HG03025 (cell line): Measurements from ENCODE around the gene LMO1.

ENCODE experiments used
- ATAC-seq: cut with Tn5 transposase; IDR thresholded peaks from one replicate; pipeline ENCODE4 v1.9.1; 2021; ENCODE audit warnings: mild to moderate bottlenecking, moderate library complexity; ENCODE audit not compliant: unreplicated experiment, low FRiP score

The LMO1 gene

DNA sequence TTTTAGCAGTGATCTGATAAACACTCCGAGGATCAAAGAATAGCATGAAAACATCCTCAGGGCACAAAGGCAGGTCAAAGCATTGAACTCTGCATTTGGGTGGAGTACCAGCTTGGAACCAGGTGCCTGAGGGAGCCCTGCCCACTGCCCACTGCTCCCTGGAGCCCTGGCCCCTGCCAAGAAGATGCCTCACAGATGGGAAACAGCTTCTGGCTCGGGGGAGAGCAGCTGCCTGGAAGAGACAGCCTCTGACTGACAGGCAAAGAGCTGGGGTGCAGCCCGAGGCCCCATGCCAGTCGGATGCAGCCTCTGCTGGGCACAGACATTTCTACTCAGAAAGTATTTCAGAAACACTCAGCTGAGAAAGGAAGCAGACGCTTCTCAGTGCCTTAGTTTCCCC is 13.2 kb downstream of the LMO1 start:
- ATAC-seq: no peak

DNA sequence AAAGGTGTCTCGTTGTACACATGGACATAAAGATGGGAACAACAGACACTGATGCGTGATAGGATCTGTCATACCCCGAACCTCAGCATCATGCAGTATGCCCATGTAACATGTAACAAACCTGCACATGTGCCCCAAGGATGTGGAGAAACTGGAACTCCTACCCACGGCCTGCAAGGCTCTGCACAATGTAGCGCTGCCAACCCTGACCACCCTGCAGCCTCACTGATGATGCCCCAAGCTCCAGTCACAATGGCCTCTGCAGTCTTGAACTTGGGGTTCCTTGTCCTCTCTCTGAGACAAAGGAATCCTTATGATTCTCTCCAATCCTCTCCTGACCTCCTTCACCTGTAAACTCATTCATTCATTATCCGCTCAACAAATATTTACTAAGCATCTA is 14.2 kb downstream of the LMO1 start:
- no peak for ATAC-seq

DNA sequence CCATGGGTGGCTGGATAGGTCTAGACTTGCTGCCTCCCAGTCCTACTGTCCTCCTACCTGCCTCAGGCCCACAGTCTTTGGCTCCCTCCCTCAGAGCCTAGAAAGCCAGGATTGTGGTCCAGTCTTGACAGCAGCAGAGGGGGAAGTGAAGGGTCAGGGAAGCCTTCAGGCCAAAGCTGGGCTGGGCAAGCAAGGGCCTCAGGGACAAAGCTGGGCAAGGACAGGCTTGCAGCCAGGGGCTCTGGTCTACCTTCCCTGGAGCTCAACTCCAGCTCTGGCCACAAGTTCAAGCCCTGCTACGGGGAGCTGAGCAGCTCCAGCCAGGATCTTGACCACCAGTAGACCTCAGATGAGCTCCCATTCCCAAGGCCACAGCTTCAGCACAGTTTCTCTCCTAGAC is 14.9 kb downstream of the LMO1 start:
- no peak for ATAC-seq

DNA sequence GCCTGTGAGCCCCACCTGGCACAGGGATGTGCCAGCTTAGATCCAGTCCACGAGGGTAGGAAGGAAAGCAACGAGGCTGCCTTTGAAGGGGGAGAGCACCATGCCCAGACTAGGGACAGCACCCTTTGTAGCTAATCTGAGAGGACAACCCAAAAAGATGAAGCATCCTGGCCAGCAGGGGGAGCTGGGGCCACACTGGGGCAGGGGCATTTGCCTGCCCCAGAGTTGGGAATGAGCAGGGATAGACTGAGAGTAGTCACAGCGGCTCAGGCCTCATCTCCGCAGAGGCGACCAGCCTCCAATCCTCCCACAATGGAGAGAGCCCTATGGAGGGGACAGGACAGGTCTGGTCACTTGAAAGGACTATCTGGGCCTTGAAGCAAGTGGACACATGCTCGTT is 16.4 kb downstream of the LMO1 start:
- no peak for ATAC-seq

DNA sequence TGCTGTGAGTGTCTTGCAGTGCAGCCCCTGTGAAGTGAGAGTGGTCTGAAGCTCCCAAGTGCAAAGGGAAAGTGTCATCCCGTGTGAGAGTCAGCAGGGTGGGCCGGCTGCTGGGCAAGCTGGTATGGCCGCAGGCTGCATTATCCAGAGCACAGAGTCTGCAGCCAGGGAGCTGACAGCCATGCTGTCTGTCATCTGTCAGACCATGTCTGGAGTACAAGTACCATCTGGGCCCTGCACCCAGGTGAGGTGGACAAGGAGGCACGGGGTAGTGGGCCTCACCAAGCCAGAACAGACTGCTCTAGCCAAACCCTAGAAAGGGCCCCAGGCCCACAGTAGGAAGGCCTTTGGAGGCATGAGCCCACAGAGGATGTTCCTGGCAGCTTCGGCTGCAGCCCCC is 20.2 kb downstream of the LMO1 start:
- no peak for ATAC-seq

DNA sequence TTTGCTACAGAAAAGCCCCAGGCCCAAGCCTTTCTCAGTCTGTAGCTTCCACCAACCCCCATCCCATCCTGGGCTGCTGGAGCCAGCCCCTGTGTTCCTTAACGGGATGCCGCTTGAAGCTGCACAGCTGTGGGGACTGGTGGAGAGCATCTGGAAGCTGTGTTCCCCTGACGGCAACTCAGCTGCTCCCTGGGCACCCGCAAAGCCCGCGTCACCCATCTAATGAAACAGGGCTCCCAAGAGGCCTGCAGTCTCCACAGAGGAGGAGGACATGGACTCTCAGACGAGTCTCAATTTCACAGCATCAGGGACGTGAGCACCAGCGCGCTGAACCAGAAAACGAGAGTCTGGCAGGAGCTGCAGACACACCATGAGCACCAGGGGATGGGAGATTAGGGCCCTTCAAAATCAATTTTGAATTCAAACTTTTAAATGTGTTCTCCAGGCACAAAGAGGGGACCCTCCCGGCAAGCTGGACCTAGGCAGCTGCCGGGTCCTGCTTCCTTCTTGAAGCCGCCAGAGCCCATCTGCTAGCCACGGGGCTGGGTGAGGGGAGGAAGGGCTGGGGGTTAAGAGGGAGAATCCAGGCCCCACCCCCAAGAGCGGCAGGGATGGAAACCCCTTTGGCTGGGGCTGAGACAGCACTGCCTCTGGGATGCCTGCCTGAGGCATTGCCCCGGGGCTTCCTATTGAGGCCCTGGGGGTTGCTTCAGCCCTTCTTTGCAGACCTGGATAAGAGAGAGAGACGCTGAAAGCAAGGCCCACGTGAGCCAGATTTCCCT is 21.0 kb downstream of the LMO1 start:
- ATAC-seq: no peak

DNA sequence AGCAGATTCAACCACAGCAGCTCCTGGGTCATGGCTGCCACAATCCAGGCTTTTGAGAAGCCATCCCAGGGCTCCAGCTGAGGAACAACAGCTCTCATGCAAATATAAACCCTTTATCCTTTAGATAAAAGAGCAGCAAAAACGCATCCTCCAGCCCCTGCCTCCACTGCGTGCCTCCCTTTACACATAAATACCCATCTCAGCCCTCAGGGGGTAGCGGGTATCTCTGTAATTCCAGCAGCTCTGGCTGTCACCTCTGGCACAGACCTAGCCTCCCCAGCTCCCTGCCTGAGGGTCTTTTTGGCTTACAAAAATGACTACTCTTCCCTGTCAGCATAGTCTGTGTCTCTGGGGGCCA is 21.6 kb downstream of the LMO1 start:
- ATAC-seq: no peak

DNA sequence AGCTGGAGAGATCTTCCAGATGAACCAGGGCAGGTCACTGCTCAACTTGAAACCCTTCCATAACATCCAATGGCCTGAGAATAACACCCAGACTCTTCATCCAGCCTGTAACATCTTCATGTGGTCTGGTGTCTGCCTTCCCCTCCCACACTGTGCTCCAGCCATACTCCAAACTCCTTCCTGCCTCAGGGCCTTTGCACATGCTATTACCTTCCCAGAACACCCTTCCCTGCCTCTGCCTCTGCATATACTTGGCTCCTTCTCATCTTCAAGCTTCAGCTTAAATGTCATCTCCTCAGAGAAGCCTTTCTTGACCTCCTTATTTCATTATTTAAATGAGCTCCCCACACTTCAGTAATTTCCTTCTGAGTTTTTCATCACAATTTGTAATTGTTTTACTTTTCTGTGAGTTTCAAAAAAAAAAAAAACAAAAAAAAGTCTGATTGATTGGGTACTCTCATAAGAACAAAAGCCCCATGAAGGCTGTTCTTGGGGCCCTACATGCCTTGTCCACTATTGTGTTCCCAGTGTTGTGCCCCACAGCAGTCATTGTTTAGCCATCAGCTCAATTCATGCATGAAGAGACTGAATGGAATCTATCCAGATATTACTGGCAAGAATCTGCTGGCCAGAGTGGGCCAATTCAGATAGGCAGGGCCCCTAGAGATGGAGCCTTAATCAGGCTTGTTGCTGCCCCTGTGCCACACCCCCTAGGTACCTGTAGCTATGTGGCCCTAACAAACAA is 22.1 kb downstream of the LMO1 start:
- ATAC-seq: no peak

DNA sequence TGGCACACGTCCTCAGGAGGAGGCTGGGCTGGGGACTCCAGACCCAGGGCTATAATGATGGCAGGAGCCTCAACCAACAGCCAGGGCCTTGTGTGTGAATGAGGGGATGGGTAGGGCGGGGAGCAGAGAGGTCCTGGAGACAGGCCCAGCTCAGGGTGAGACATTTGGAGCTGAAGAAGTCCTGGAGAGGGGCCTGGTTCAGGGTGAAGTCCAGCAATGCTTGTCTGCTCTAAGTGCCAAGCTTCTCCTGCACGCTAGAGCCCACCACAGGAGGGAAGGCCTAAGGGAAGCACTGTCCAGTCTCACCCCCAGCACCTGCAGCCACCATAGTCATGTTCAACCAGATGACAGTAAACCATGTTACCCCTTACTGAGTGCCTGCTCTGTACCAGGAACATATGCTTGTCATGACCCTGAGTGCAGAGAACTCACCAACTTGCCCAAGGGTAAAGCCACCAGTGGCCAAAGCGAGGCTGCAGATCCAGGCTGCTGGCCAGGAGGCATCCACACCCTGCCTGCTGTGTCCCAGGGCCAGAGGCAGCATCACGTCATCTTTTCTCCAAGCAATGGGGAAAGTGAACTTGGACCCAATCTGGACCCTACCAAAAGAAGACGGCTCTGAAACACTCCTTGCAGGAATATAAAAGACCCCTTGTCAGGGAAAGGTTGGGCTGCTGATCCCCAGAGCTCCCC is 24.0 kb downstream of the LMO1 start:
- no peak for ATAC-seq

DNA sequence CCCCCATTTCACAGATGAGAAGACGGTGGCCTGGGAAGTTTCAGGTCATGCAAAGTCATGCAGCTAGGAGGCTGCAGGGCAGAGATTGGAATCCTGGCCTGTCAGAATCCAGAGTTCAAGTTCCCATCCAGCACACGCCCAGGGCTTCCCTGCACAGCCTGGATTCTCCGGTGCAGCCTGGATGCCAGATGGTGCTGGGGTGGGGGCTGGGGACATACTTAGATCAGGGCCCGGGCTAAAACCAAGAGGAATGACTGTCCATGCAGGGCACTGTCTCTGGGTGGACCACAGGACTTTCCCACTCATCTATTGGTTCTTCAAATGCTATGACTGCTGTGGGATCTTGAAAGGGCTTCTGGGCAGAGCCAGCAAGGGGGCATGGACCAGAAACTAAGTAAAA is 24.6 kb downstream of the LMO1 start:
- no peak for ATAC-seq

DNA sequence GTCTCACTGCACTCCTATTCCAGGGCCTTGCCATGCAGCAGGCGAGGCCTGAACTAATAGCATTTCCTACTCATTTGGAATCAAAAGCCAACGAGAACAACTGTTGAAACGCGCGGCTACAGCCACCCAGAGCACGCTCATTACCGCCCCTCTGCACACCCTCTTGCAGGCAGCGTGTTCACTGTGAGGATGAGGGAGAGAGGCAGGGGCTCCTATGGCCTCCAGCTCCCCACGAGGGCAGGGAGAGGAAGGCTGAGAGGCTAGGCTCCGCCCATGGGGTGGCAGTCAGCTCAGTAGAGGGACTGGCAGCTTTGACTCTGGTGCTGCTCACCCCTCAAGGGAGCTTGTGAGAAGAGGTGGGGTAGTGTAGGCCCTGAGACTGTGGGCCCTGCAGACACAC is 26.2 kb downstream of the LMO1 start:
- no peak for ATAC-seq

DNA sequence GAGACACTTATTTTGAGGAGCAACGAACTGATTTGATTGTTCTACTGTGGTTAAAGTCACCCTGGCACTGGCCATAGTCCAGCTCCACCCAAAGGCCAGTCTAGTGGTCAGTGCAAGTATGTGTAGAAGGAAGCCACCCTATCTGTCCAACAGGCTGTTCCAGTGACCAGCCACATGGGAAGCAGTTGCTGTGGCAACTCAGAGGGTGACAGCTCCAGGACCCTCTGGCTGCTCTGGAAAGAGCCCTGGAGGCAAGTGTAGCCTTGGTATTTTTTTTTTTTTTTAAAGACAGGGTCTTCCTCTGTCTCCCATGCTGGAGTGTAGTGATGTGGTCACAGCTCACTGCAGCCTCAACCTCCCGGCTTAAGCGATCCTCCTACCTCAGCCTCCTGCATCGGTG is 27.8 kb downstream of the LMO1 start:
- ATAC-seq: no peak

DNA sequence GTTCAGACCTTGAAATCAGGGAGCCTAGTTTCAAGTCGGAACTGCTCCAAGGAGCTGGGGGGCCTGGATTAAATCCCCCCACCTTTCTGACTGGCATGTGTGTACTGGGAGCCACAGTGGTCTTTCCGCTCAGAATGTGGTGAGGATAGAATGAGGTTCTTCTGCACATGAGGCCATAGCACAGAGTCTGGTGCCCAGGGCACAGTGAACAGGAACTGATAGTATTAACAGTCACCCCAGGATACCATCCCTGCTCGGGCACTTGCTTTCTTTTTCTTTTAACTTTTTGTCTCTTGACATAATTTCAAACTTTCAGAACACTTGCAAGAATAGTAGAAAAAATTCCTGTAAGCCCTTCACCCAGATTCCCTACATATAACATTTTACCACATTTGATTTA is 28.8 kb downstream of the LMO1 start:
- no peak for ATAC-seq

DNA sequence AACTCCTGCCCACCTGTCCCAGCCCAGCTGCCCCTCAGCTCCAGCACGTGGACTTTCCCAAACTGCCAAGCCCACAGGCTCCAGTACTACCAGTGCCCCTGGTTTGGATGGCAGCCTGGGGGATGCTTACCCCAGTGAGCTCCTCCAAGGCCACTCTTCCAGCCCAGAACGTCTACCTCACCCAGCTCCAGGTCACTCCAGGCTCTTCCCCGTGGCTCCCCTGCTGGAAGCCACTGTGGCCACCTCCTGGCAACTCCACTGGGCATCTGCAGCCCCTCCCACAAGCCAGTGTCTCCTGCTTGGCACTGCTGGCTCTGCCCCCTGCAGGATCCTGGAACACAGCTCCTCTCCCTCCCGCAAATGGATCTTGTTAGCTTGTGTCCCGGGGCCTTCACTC is 29.3 kb downstream of the LMO1 start:
- no peak for ATAC-seq

DNA sequence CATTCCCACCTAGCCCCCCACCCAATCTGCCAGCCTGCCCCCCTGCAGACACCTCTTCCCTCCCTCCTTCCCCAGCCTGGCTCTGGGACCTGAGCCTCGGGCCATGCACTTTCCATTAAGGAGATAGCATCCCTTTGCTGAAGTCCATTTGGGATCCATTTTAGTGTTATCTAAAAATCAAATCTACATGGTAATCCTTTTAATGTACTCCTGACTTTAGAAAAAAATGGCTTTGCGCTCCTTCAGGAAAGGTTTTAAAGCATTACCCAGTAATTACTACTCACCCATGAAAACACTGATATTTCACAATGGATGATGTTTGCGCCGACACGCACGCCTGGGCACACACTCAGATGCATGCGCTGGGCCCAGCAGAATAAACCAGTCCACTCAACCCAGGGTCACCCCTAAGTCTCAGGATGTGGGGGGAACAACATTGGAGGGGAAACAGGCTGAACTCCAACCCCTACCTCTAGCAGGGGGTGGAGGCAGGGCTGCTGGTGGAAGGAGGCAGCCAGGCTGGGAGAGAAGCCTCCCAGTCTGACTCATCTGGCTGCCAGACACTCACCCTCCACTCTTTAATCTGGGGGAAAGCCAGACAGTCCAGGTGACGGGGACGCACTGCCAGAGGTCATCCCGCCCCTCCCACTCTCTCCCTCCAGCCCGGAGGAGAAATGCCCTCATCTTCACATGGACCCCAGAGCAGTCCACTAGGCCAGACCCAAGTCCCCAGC is 29.8 kb downstream of the LMO1 start:
- ATAC-seq: no peak

DNA sequence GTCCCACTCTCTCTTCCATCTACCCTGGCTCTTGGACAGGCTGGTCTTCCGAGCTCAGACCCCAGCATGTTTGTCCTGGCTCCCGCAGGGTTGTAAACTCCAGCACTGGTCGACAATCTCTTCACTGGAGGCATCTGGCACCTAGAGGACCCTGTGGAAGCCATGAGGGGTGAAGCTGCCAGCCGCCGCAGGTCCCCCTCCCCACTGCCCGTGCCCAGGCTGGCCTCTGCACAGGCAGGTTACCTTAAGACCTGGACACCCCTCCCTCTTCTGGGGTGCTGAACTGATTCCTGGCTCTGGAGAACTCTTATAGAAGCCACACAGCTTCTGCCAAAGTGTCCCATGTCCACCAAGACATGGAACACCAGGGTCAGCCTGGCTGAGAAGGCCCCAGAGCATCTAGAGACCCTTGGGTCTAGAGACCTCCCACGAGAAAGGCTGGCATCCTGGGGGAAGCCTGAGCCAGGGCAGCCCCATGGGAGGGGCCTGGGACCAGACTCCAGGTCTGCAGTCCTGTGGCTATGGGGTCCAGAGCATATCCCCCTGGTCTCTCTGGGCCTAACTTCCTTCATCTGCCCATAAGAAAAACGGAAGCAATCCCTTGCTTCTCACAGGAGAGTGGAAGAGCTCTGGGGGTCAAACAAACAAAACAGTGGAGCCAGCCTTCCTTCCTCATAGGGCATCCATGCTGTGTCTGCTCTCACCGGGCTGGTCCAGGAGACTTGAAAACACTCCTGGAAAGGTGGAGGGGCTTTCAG is 30.6 kb downstream of the LMO1 start:
- no peak for ATAC-seq

DNA sequence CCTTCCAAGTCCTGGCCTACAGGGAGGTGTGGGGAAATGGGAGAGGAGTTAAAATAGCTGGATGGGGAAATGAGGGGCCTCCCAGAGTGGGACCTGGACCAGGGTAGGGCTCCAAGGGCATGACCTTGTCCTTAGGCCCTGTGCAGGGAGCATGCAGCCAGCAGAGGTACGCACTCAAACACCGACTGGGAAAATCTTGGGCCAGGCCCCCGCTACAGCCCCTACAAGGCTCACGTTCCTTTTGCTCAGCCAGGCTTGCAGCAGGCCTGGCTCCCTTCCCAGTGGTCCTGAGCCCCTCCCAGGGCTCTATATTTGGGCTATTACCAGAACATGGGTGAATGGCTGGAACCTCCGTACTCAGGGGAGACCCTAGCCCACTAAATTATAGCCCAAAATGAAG is 31.3 kb downstream of the LMO1 start:
- ATAC-seq: no peak

DNA sequence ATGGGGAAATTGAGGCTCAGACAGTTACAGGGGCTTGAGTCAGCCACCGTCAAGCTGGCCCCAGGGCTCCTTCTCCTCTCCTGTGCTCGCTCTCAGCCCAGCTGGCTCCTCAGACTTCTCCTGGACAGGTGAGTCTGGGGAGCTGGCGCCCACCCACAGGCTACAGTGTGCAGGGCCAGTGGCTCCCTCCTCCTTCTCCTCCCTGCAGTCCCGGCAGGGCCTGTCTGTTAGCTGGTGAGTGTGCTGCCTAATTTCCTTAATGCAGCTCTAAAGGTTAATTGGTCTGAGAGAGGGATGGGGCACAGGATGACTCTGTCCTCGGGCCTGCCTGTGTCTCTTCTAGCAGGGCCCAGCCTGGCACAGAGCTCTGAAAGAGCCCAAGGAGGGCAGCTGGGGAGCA is 31.7 kb downstream of the LMO1 start:
- ATAC-seq: no peak

DNA sequence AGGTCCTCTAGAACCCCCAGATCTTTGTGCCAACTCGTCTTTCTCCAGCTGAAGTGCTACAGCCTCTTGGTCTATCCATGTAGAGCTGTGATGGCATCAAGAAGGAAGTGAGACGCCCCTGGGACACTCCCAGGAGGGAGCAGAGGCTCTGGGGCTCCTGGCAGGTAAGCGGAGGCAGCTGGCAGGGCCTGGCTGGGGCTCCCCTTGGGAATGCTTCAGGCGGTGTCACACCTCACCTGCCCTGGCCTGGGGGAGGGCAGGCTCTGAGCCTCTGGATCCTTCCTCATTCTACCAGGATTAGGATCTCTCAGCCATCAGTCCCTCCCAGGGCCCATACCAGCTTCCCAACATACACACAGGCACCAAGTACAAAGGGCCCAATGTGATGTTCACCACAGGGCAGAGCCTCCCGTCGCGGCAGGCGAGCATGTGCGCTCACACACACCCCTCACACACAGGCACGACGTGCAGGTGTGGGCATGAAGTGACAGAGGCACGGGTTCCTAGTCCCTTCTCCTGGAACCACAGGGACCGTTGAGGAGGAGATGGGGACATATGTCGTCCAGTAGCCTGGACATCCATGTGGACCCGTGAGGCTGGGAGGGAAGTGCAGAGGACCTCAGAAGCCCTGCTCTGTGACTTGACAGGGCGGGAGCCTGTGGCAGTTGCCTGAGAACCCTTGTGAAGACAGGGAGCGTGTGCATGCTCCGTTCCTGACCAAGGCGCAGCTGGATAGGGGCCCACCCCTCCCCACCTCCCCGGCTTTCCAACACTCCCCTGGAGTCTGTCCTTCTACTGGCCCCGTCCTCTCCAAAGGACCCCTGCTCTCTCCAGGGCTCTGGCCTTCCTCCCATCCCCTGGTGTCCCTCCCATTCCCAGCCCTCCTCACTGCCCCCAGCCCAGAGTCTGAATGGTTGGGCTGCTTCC is 32.5 kb downstream of the LMO1 start:
- no peak for ATAC-seq
